K562 (cell line): ENCODE measurements around the gene RAB25. TPM values are rescaled to one million over a fixed set of nuclear protein-coding genes. Genes with fewer than 3 reads are reported as not detected.

Experiments used
- ARID3A ChIP-seq: IDR thresholded peaks from 2 replicates; pipeline ENCODE4 v1.6.1; 2012; ENCODE audit warnings: low read depth, low read length, improper control_type of control experiment, borderline replicate concordance
- ATF2 ChIP-seq: sonication (generic); formaldehyde crosslinking; IDR thresholded peaks from 2 replicates; pipeline ENCODE4 v1.8.1; 2022; ENCODE audit warnings: missing genetic modification reagents
- BRF2 ChIP-seq: IDR thresholded peaks from 3 replicates; pipeline ENCODE4 v1.6.1; 2011; ENCODE audit warnings: borderline replicate concordance, mild to moderate bottlenecking; ENCODE audit not compliant: insufficient read length, insufficient read depth
- ETV5 ChIP-seq: sonication (generic); formaldehyde crosslinking; IDR thresholded peaks from 2 replicates; pipeline ENCODE4 v1.4.0; 2020; ENCODE audit warnings: low read depth, mild to moderate bottlenecking, missing genetic modification reagents
- FIP1L1 ChIP-seq: fragments of 200-400 bp; formaldehyde crosslinking; IDR thresholded peaks from 2 replicates; pipeline ENCODE4 v1.6.1; 2018; ENCODE audit warnings: mild to moderate bottlenecking, low read depth, low read length; ENCODE audit not compliant: poor library complexity, severe bottlenecking
- FOXJ2 ChIP-seq: fragments of 200-800 bp; sonication (Bioruptor generic); IDR thresholded peaks from 2 replicates; pipeline ENCODE4 v1.6.1; 2016; ENCODE audit warnings: missing genetic modification characterization, missing compliant biosample characterization
- HDAC6 ChIP-seq: IDR thresholded peaks from 2 replicates; pipeline ENCODE4 v1.6.1; 2012; ENCODE audit warnings: low read depth, mild to moderate bottlenecking, control low read depth, inconsistent platforms, low read length, moderate library complexity
- HNRNPH1 ChIP-seq: fragments of 200-400 bp; formaldehyde crosslinking; optimal IDR thresholded peaks from 2 replicates; pipeline ENCODE3; 2017; ENCODE audit warnings: low read depth, mild to moderate bottlenecking, low read length, moderate library complexity
- MCM2 ChIP-seq: fragments of 450-650 bp; IDR thresholded peaks from 2 replicates; pipeline ENCODE4 v1.6.1; 2017; ENCODE audit warnings: low read depth, mild to moderate bottlenecking
- NFE2 ChIP-seq: IDR thresholded peaks from 2 replicates; pipeline ENCODE4 v1.6.1; 2014; ENCODE audit warnings: antibody characterized with exemption, low read depth
- PHB2 ChIP-seq: fragments of 450-650 bp; IDR thresholded peaks from 2 replicates; pipeline ENCODE4 v1.6.1; 2017; ENCODE audit warnings: low read depth
- REST ChIP-seq, 2 experiments: fragments of 450-650 bp; formaldehyde crosslinking in 1 of 2; IDR thresholded peaks; 2 replicates each; pipeline versions ENCODE4 v1.4.0 to v1.6.1; 2014 to 2020; ENCODE audit warnings: mild to moderate bottlenecking in 2 of 2, borderline replicate concordance in 1 of 2, low read depth in 1 of 2
- SNRNP70 ChIP-seq: fragments of 200-400 bp; formaldehyde crosslinking; optimal IDR thresholded peaks from 2 replicates; pipeline ENCODE3; 2017; ENCODE audit warnings: low read depth, low read length
- ZNF24 ChIP-seq: fragments of 450-650 bp; IDR thresholded peaks from 2 replicates; pipeline ENCODE4 v1.6.1; 2016
- ZNF589 ChIP-seq: fragments of 200-800 bp; sonication (Bioruptor generic); IDR thresholded peaks from 2 replicates; pipeline ENCODE4 v1.6.1; 2016; ENCODE audit warnings: low read depth, missing genetic modification characterization, missing compliant biosample characterization
- polyA plus RNA-seq, 8 experiments: library from polyadenylated mRNA; depleted of rRNA in 4 of 8; stranded (reverse) in 5 of 8; unstranded in 3 of 8; fragments of >200 nt; fragmentation: Nextera tagmentation in 2 of 8; fragmentation: Illumina TruSeq in 1 of 8; extraction: Ambion mirVana in 2 of 8; extraction: Trizol in 1 of 8; gene quantifications; 2 replicates each; pipeline versions ENCODE4 v1.2.1 to v1.2.3, GENCODE V29; 2011 to 2014; ENCODE audit warnings: inconsistent platforms in 1 of 8, missing spikeins in 1 of 8
- total RNA-seq, 7 experiments: library from RNA; depleted of rRNA in 6 of 7; stranded (reverse); fragments of >200 nt in 6 of 7; fragmentation: Illumina TruSeq in 2 of 7; extraction: Trizol in 2 of 7; gene quantifications; 2 replicates each; pipeline versions ENCODE4 v1.2.1 to v1.2.3, GENCODE V29; 2011 to 2021; ENCODE audit warnings: low replicate concordance in 1 of 7

RAB25 gene
- total and polyA plus RNA-seq, 9 of the 15 experiments (the other 6 are each of a cell fraction or from before 2014, with no cell fraction given), result 0.10 to 0.27 (median 0.13) TPM; not detected in 6

- TF ChIP-seq FIP1L1 (no peak), BRF2 (no peak), NFE2 (no peak), SNRNP70 (no peak), ATF2 (CRISPR knock-in tag) (no peak), HNRNPH1 (no peak), HDAC6 (no peak), REST (IDR thresholded peaks at IDR 0.05; ENCODE audit: borderline replicate concordance) (no peak), REST (CRISPR knock-in tag; IDR thresholded peaks at IDR 0.05; ENCODE audit: low read depth) (no peak), ZNF589 (CRISPR knock-in tag) (0 out of 2 replicates have a peak, but pooled peaks have one; percentile 65), FOXJ2 (tag) (peak; percentile 93), ZNF24 (no peak), ARID3A (0 out of 2 replicates have a peak, but pooled peaks have one; percentile 24), PHB2 (no peak), ETV5 (CRISPR knock-in tag) (no peak; the same call in 1 of the 2 replicates), MCM2 (no peak)
Measured at GRCh38 chr1:156054500-156055280, 6.3 kb upstream of the RAB25 start, which contains the start of gene LAMTOR2 (continued).
